ENCODE measurements around the gene COL10A1. TPM values are rescaled to one million over a fixed set of nuclear protein-coding genes. Genes with fewer than 3 reads are reported as not detected.

The COL10A1 gene
- total RNA-seq (2014; rRNA removed; shearing (Covaris generic)) (0.28 TPM in 1 of 2 replicates, not detected in the other), polyA plus RNA-seq (2016; fragmentation: Nextera tagmentation; extraction: Ambion mirVana) (0.31 and 0.40 TPM in 2 replicates)
- long read RNA-seq = 0 reads

DNA sequence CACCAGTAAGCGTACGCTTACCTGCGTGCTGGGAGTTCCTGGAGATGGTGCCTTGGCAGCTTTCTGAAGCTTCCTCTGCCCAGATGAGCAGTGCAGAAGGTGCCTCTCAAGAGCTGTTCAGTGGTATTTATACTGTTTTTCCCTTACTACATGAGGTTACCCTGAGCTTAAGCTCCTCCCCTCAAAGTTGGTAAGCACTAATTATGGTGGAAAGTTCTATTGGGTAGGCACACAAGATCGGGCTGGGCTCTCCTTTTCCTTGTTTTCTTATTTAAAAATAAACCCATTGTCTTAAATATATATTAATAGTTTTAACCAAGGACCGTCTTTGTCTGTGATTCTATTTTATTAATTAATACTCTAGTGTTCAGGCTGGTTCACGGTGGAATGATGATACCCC, at the start of gene COL10A1:
COL10A1 (minus strand) TSS at position 101 of the 400 bp plus-strand sequence. CDS start 640 bp downstream, outside the sequence.
- Histone ChIP-seq H3K9me2 (ENCODE audit: insufficient read depth) (no peaks in the 10 kb centered on the region), H3K27me3 (ENCODE audit: insufficient read depth) (no peaks in the 10 kb centered on the region), H3K4me3 (no peak within 1 kb of the TSS), H3K4me2 (no peak within 1 kb of the TSS), H2AFZ (no peak within 1 kb of the TSS), H3K4me1 (ENCODE audit: insufficient read depth) (no peaks in the 10 kb centered on the region), H3F3A (replicated peaks; ENCODE audit: low read depth) (no peaks in the 10 kb centered on the region), H4K20me1 (replicated peaks; ENCODE audit: insufficient read depth) (no peaks in the 10 kb centered on the region), H3K79me2 (replicated peaks; ENCODE audit: insufficient read depth) (no peaks in the 10 kb centered on the region), H3K27ac (ENCODE audit: low read depth) (no peak within 1 kb of the TSS), H3K36me3 (ENCODE audit: insufficient read depth) (no peaks in the 10 kb centered on the region)
- Mint-ChIP-seq H3K27me3 (ENCODE audit: insufficient read depth, low read depth, poor library complexity) (no peaks in the 10 kb centered on the region), H3K4me1 (no peaks in the 10 kb centered on the region), H3K9me3 (no peaks in the 10 kb centered on the region), H3K4me3 (no peak within 1 kb of the TSS), H3K27ac (no peak within 1 kb of the TSS), H3K36me3 (ENCODE audit: low read depth) (peaks cover 4% of the 10 kb centered on the region; the same call in 1 of the 3 replicates)
- ATAC-seq = no peak
- TF ChIP-seq EZH2phosphoT487 (IDR thresholded peaks at IDR 0.05; ENCODE audit: unreplicated experiment) (no peak), CREB1 (CRISPR knock-in tag; IDR thresholded peaks at IDR 0.05; ENCODE audit: low read depth) (no peak), ZNF331 (CRISPR knock-in tag; IDR thresholded peaks at IDR 0.05; ENCODE audit: low read depth) (no peak), EZH2 (IDR thresholded peaks at IDR 0.05; ENCODE audit: low read depth, unreplicated experiment) (no peak), NANOG (IDR thresholded peaks at IDR 0.05; ENCODE audit: borderline replicate concordance) (no peak), JUNB (IDR thresholded peaks at IDR 0.05; ENCODE audit: unreplicated experiment) (no peak), POLR2AphosphoS5 (IDR thresholded peaks at IDR 0.05; ENCODE audit: low read depth) (no peak), STAT1 (IDR thresholded peaks at IDR 0.05; ENCODE audit: unreplicated experiment) (no peak)
- TF ChIP-seq, protein P1, sequence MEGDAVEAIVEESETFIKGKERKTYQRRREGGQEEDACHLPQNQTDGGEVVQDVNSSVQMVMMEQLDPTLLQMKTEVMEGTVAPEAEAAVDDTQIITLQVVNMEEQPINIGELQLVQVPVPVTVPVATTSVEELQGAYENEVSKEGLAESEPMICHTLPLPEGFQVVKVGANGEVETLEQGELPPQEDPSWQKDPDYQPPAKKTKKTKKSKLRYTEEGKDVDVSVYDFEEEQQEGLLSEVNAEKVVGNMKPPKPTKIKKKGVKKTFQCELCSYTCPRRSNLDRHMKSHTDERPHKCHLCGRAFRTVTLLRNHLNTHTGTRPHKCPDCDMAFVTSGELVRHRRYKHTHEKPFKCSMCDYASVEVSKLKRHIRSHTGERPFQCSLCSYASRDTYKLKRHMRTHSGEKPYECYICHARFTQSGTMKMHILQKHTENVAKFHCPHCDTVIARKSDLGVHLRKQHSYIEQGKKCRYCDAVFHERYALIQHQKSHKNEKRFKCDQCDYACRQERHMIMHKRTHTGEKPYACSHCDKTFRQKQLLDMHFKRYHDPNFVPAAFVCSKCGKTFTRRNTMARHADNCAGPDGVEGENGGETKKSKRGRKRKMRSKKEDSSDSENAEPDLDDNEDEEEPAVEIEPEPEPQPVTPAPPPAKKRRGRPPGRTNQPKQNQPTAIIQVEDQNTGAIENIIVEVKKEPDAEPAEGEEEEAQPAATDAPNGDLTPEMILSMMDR (conservative IDR thresholded peaks at IDR 0.05; ENCODE audit: low read depth in 2 of 2) = no peak
- no peak for DNase-seq (ENCODE audit: low spot score)

DNA sequence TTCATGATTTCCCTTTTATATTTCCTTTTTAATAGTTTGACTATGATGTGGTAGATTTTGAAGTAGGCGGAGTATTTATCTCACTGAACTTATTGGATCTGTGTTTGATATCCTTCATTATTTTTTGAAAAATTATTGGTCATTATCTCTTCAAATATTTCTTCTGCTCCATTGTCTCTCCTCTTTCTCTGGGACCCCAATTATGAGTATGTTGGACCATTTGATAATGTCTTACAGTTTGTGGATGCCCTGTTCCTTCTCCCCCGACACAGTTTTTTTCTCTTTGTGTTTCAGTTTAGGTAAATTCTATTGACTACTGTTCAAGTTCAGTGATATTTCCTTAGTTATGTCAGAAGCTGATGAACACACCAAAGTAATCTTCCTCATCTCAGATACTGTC, 49.4 kb upstream of the COL10A1 start:
- H3K4me1 ChIP-seq (ENCODE audit: insufficient read depth) = 0 out of 2 replicates have a peak, but pooled peaks cover 6% of the 10 kb centered on the region
- H2AFZ ChIP-seq = no peak overlapping the region
- Mint-ChIP-seq H3K36me3 (ENCODE audit: low read depth) (peaks cover 16% of the 10 kb centered on the region; the same call in 2 of the 3 replicates), H3K27ac (no peak overlapping the region), H3K4me3 (no peak overlapping the region), H3K4me1 (peaks cover 8% of the 10 kb centered on the region; the same call in 2 of the 3 replicates), H3K9me3 (peaks cover 9% of the 10 kb centered on the region; the same call in 2 of the 3 replicates), H3K27me3 (ENCODE audit: insufficient read depth, low read depth, poor library complexity) (no peaks in the 10 kb centered on the region)
- H3K79me2 ChIP-seq (replicated peaks; ENCODE audit: insufficient read depth) = no peaks in the 10 kb centered on the region
- no peak overlapping the region for H3K27ac ChIP-seq (ENCODE audit: low read depth)
- H3K9me2 ChIP-seq (ENCODE audit: insufficient read depth) = no peaks in the 10 kb centered on the region
- no peak overlapping the region for H3K4me3 ChIP-seq
- no peak for DNase-seq (ENCODE audit: low spot score)
- no peaks in the 10 kb centered on the region for H4K20me1 ChIP-seq (replicated peaks; ENCODE audit: insufficient read depth)
- ATAC-seq = no peak
- H3K4me2 ChIP-seq = no peak overlapping the region
- H3F3A ChIP-seq (replicated peaks; ENCODE audit: low read depth) = no peaks in the 10 kb centered on the region
- H3K27me3 ChIP-seq (ENCODE audit: insufficient read depth) = no peaks in the 10 kb centered on the region
- no peaks in the 10 kb centered on the region for H3K36me3 ChIP-seq (ENCODE audit: insufficient read depth)
- TF ChIP-seq, protein P2, sequence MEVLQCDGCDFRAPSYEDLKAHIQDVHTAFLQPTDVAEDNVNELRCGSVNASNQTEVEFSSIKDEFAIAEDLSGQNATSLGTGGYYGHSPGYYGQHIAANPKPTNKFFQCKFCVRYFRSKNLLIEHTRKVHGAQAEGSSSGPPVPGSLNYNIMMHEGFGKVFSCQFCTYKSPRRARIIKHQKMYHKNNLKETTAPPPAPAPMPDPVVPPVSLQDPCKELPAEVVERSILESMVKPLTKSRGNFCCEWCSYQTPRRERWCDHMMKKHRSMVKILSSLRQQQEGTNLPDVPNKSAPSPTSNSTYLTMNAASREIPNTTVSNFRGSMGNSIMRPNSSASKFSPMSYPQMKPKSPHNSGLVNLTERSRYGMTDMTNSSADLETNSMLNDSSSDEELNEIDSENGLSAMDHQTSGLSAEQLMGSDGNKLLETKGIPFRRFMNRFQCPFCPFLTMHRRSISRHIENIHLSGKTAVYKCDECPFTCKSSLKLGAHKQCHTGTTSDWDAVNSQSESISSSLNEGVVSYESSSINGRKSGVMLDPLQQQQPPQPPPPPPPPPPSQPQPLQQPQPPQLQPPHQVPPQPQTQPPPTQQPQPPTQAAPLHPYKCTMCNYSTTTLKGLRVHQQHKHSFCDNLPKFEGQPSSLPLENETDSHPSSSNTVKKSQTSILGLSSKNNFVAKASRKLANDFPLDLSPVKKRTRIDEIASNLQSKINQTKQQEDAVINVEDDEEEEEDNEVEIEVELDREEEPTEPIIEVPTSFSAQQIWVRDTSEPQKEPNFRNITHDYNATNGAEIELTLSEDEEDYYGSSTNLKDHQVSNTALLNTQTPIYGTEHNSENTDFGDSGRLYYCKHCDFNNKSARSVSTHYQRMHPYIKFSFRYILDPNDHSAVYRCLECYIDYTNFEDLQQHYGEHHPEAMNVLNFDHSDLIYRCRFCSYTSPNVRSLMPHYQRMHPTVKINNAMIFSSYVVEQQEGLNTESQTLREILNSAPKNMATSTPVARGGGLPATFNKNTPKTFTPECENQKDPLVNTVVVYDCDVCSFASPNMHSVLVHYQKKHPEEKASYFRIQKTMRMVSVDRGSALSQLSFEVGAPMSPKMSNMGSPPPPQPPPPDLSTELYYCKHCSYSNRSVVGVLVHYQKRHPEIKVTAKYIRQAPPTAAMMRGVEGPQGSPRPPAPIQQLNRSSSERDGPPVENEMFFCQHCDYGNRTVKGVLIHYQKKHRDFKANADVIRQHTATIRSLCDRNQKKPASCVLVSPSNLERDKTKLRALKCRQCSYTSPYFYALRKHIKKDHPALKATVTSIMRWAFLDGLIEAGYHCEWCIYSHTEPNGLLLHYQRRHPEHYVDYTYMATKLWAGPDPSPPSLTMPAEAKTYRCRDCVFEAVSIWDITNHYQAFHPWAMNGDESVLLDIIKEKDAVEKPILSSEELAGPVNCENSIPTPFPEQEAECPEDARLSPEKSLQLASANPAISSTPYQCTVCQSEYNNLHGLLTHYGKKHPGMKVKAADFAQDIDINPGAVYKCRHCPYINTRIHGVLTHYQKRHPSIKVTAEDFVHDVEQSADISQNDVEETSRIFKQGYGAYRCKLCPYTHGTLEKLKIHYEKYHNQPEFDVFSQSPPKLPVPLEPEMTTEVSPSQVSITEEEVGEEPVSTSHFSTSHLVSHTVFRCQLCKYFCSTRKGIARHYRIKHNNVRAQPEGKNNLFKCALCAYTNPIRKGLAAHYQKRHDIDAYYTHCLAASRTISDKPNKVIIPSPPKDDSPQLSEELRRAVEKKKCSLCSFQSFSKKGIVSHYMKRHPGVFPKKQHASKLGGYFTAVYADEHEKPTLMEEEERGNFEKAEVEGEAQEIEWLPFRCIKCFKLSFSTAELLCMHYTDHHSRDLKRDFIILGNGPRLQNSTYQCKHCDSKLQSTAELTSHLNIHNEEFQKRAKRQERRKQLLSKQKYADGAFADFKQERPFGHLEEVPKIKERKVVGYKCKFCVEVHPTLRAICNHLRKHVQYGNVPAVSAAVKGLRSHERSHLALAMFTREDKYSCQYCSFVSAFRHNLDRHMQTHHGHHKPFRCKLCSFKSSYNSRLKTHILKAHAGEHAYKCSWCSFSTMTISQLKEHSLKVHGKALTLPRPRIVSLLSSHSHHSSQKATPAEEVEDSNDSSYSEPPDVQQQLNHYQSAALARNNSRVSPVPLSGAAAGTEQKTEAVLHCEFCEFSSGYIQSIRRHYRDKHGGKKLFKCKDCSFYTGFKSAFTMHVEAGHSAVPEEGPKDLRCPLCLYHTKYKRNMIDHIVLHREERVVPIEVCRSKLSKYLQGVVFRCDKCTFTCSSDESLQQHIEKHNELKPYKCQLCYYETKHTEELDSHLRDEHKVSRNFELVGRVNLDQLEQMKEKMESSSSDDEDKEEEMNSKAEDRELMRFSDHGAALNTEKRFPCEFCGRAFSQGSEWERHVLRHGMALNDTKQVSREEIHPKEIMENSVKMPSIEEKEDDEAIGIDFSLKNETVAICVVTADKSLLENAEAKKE (CRISPR knock-in tag; IDR thresholded peaks at IDR 0.05) = no peak
- no peak for TF ChIP-seq CREB1 (CRISPR knock-in tag; IDR thresholded peaks at IDR 0.05; ENCODE audit: low read depth)
- no peak for TF ChIP-seq POLR2AphosphoS5 (IDR thresholded peaks at IDR 0.05; ENCODE audit: low read depth)
- TF ChIP-seq, protein P1 (conservative IDR thresholded peaks at IDR 0.05; ENCODE audit: low read depth in 2 of 2) = no peak
- TF ChIP-seq NANOG (IDR thresholded peaks at IDR 0.05; ENCODE audit: borderline replicate concordance) = no peak
- no peak for TF ChIP-seq EZH2 (IDR thresholded peaks at IDR 0.05; ENCODE audit: low read depth, unreplicated experiment)
- no peak for TF ChIP-seq ZNF114 (CRISPR knock-in tag; IDR thresholded peaks at IDR 0.05)

All from GM23338 (cell line).